Fibroblast of skin of right quadriceps (primary cell): Measurements from ENCODE around the gene NRG2.

Experiments
- DNase-seq: peaks from one replicate; pipeline ENCODE4 v3.0.0-alpha.2; 2013

The NRG2 gene

DNA sequence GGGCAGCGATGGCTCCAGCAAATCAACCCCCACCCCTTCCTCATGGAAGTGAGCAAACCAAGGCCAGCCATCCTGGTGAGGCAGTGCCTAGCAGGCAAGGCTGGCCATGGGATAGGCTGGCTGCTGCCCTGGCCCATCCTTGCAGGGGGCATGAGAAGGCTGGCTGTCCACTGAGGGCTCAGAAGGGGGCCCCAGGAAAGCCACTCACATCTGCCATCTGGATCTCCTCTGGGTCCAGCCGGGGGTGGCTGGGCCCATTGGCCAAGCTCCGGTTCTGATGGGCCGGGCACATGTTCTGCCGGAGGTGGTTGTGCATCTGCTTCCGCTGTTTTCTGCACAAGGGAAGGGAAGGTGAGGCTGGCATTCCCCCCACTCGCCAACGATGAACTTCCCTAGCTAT lies 190.4 kb downstream of the NRG2 start:
- no peak for DNase-seq

- DNase-seq = no peak
Measured at GRCh38 chr5:139851558-139851957, 191.5 kb downstream of the NRG2 start.

DNA sequence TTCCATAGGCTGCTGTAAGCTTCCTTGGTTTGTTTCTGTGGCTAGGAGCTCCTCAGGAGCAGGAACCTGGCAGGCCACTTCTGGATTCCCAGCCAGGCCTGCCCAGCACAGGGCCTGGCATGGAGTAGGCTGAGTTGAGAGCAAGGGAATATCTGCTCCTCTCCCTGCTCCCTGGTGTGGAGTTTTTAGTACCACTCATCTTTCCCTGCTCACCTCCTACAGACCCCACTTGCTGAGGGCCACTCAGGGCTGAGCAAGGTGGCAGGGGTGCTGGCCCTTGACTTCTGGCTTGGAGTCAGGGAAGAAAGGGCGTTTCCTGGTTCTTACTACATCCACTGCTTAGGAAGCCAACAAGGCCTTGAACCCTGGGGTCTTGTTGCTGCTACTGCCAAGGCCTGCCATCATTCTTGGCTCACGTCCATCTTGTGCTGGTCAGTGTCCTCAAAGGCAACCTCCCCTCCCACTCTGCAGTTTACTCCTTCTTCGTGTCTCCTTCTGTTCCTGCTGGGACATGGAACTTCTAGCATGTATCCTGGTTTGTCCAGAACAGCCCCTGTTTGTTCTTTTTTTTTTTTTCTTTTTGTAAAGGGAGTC lies 192.6 kb downstream of the NRG2 start:
- no peak for DNase-seq

DNA sequence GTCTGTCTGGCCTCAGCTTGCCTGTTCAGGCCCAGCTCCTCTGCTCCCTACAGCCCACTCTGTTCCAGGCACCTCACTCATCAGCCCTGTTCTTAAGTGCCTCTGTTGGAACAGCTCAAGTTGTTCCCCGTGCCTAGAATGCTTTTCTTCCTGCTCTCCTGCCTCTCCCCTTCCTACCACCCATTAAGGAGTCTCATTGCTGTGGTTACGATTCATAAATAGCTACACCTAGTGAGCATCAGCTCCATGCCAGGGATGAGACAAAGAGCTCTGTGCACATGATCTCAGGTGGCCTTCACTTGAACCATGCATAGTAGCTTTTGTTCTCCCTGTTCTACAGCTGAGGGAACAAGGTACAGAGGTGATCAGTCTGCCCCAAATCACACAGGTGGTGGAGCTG lies 193.2 kb downstream of the NRG2 start:
- no peak for DNase-seq

- DNase-seq = no peak
Measured at GRCh38 chr5:139849501-139849900, 193.6 kb downstream of the NRG2 start.

GRCh38 chr5:139848508-139849100 lies 194.5 kb downstream of the NRG2 start:
- no peak for DNase-seq

DNA sequence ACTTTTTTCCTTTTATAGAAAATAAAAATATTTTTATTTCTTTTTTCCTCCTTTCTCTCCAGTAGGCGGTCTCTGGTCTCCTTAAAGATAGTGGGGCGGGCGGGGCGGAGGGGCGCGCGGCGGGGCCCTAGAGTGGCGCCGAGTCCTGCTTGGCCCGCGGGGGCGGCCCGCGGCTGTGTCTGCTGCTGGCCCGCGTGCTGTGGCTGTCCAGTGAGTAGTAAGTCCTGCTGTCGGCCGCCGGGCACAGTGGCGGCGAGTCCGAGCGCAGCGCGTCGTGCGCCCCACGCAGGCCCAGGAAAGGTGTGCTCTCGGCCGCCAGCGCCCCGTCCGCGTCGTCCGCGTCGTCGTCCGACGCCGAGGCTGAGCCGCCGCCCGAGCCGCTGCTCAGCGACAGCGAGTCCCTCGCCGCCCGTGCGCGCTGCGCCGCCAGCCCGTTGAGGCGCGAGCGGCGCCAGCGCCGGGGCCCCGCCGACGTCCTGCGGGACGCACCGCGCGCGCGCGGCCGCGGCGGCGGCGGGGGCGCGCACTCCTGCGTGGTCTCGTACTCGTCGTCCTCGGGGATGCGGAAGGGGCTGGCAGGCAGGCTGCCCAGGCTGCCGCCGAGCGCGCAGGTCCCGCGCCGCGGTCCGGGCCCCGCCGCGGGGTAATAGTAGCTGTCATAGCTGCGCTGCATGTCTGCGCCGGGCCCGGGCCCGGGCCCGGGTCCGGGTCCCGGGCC lies 195.2 kb downstream of the NRG2 start:
- peak; percentile 28 for DNase-seq

DNA sequence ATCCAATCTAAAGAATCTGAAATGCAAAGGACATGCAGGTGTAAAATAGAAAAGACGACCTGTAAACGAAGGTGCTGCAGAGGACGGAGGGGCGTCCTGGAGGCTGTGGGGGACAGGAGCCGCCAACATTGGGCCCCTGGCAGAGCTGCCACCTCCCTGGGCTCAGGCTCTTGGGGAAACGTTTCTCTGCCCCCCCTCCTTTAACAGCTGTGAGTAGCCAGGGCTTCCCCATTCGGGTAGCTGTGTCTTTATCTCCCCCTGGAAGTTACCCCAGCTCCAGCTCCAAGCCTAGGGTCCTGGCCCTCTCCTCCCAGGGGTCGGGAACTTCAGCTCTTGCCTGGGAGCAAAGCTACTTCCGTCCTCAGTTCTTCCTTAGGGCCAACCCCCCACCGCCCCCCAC lies 196.0 kb downstream of the NRG2 start:
- no peak for DNase-seq

- DNase-seq = no peak
Measured at GRCh38 chr5:139845846-139846681, 197.0 kb downstream of the NRG2 start.

DNA sequence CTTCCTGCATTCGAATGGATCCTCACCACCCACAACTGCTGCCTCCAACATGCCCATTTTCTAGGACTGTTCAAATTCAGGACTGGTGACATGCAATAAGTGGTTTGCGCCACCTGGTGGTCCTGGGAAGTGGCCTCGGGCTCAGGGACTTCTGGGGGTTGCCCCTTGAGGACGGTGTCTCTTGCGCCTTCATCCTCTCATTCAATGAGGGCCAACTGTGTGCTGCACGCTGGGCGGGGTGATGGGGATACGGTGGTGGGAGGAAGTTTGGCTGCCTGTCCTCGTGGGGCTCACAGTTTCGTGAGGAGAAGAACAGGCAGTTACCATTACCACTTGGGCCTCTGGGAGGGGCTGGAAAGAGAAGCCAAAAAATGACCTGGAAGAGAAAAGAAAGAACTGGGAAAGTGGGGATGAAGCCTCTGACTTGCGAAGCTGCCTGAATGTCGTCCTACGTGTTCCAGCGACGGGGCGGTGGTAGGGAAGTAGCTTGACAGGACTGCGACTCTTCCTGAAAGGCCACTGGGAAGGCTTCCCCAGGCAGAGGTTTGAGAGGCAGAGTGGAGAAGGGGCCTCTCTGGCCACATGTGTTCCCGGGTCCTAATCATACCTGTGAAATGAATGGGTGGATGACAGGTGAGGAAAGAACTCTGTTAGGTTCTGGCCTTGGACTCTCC lies 198.5 kb downstream of the NRG2 start:
- peak; percentile 57 for DNase-seq

- DNase-seq = no peak
Measured at GRCh38 chr5:139843991-139844390, 199.1 kb downstream of the NRG2 start.

GRCh38 chr5:139842321-139842720 lies 200.8 kb downstream of the NRG2 start:
- DNase-seq = no peak

DNA sequence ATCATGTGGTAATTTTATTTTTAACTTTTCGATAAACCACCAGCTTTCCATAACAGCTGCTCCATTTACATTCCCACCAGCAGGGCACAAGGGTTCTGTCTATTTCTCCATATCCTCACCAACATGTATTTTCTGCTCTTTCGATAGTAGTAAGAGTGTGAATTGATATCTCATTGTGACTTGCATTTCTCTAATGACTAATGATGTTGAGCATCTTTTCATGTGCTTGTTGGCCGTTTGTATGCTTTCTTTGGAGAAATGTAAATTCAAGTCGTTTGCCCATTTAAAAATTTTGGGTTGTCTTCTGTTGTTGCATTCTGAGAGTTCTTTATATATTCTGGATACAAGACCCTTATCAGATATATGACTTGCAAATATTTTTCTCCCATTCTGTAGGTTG lies 201.6 kb downstream of the NRG2 start:
- DNase-seq = no peak

- DNase-seq = no peak
Measured at GRCh38 chr5:139839918-139840317, 203.2 kb downstream of the NRG2 start.

DNA sequence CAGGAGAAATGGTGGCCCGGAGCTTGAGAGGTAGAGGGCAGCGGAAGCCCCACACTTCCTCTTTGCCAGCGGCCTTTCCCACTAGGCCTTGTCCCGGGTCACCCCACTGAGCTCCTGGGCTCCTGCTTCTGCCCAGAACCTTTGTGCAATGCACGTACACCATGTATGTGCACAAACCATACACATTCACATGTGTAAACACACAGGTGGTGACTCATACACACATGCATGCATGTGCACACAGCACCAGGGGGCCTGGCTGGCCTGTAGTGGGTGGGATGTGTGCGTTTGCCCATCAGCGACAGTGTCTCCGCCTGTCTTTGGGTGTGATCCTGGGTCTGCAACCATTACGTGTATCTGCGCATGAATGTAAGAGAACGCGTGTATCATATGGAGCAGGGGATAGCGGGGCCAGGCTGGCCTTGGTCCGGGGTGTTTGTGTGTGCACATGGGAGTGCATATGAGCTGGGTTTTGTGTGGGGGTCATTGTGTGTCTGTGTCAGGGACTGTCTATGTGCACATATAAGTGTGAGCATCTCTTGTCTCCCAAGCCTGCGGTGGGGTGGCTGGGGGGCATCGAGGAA lies 203.8 kb downstream of the NRG2 start:
- DNase-seq = no peak

GRCh38 chr5:139838381-139839197 lies 204.5 kb downstream of the NRG2 start:
- DNase-seq = no peak

GRCh38 chr5:139837711-139838380 lies 205.3 kb downstream of the NRG2 start:
- no peak for DNase-seq

DNA sequence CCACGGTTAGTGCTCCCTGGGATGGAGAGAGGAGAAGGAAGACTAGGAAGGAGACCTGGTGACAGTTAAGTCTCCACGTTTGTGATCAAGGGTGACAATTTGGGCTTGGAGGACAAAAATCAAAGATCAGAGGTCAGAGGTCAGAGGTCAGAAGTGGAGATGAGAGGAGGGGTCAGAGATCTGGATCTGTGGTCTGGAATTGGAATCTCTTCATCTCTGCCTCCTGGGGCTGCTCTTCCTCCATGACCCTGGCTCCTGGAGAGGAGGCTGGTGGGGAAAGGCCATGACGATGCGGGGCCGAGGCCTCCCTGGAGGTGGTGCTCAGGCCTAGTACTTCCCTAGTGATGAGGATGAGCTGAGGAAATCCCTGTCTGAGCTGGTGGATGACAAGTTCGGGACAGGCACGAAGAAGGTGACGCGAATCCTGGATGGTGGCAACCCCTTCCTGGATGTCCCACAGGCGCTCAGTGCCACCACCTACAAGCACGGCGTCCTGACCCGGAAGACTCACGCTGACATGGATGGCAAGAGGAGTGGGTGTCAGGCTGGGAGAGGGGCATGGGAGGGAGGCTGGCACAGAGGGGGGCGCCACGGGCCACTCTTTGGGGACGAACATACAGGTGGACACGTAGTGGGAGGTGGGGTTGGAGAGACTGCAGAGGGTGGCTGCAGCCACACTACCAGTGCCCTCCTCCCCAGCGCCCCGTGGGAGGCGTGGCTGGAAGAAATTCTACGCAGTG lies 206.5 kb downstream of the NRG2 start:
- no peak for DNase-seq

DNA sequence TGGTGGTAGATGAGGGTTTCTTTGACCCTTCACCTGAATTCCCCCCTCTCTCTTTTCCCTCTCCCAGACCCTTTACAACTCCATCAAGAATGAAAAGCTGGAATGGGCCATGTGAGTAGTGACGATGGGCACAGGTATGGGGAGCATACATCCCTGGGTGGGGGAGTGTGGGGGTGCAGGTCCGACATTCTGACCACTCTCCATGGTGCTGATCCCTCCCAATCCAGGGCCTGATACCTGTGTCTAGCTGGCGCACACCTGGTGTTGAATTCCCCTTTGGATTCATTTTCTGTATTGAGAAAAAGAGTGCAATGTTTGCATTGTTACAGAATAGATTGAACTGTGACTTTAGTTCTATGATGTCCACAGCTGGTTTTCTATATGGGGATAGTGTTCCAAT lies 207.4 kb downstream of the NRG2 start:
- DNase-seq = no peak

DNA sequence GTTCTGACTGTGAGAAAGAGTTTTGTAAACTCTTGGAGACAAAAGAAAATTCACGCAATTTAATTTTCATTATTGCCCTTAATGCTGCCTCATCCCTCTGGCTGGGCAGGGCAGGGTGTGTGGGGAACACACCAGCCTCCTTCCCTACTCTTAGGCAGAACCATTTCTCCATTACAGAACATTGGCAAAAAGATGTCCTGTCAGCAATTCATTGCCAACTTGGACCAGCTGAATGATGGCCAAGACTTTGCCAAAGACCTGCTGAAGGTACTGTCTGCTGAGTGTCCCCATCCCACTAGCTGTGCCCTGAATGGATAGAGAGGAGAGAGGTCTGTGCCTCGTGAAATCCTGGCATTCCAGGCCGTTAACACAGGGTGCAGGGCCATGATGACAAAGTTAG lies 209.6 kb downstream of the NRG2 start:
- no peak for DNase-seq
